Measurements from ENCODE around the gene EXOC3L4.
A peak's percentile ranks its signal among the peaks of the same experiment; 100 is the strongest.
"Not testable (repeated sequence)": the region's sequence is repeated elsewhere in the genome, so short reads cannot be mapped to it uniquely, and the experiment has no call there.

EXOC3L4 gene

DNA sequence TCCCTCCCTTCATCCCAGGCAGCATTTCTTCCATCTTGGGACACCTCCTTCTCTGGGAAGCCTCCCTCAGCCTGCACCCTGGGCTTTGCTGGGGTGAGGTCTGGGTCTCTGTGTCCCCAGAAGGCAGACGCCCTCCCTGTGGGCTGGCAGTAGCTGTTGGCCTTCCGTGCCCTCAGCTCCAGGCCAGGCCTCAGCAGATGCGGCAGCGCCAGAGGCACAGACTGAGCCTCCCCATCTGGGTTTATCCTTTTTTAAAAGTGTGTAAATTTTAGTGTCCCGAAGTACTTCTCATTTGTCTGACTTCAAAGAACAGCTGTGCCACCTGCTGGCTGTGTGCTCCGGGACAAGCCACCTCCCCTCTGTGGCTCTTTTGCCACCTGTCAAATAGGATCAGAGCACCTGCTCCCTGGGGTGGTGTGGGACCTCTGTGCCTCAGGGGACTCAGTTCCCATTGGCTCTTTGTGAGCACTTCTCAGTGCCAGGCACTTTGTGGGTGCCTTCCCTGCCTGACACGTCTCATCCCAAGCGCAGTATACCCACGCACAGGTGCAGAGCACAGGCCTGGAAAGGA is 11.1 kb downstream of the EXOC3L4 start:
- no peak for DNase-seq (ENCODE audit: low spot score)

DNA sequence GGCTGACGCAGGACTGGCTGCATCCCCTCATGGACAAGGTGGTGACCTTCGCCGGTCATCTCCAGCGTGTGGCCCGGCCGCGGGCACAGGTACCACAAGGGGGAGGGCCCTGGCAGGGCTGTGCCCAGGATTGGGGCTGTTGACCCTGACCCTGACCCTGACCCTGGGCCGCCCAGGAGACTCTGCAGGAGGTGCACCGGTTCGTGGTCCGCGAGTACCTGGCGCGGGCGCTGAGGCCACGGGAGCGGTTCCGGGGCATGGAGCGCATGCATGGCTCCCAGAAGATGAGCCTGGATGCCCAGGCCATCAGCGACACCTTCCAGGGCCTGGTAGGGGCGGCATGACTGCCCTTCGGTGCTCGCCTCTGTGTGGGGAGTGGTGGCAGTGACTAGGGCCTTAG is 12.9 kb downstream of the EXOC3L4 start:
- no peak for DNase-seq (ENCODE audit: low spot score)

DNA sequence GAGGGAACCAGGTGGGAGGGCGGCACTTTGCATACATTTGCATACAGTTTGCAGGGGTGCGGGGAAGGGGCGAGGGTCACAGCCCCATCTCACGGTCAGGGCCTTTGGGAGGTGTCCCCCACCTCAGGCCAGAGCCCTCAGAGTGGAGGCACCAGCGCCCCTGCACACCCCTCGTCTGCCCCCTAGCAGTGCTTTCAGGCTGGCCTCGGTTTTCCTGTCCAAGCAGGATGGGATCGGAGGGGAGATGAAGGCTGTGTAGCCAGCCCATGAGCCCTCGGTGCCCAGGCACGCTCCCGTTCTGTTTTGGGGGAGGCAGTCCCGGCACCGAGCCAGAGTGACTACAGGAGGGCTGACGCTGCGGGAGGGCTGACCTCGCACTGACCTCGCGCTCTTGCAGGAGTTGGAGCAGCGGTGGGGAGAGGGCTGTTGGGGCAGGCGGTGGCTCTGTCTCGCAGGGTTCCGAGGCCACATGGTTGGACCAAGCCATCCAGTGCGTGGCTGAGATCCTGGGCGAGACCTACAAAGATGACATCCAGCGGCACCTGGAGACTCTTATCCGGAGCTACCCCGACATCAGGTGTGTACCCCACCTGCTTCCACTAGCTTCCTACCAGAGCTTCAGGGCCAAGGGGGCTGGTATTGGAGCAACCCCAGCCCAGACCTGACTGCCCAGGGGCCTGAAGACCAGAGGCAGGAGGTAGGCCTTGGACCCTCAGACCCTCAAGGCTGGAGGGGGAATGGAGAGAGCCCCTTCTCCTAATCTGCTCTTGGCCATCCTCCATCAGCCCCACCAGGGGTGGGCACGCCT is 13.6 kb downstream of the EXOC3L4 start:
- DNase-seq (ENCODE audit: low spot score): no peak

DNA sequence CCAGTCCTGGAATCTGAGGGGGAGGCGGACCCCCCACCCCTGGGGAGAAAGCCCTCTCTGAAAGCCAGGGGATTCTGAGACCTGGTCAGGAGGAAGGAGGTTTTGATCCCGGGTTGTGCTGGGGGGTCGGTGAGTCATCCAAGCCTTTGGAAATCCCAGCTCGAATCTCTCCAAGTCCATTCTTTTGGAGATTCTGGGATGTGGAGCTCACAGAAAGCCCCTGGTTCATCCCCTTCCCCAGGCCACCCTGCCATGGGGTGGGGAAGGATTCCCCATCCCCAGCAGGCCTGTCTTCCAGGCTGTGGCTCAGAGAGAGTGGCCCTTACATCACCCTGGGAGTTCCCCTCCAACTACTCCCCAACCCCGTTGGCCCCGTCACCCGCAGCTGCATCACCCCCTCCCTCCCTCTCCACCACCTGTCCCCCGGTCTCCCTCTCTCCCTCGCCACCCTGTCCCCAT is 14.3 kb downstream of the EXOC3L4 start:
- DNase-seq (ENCODE audit: low spot score): no peak

DNA sequence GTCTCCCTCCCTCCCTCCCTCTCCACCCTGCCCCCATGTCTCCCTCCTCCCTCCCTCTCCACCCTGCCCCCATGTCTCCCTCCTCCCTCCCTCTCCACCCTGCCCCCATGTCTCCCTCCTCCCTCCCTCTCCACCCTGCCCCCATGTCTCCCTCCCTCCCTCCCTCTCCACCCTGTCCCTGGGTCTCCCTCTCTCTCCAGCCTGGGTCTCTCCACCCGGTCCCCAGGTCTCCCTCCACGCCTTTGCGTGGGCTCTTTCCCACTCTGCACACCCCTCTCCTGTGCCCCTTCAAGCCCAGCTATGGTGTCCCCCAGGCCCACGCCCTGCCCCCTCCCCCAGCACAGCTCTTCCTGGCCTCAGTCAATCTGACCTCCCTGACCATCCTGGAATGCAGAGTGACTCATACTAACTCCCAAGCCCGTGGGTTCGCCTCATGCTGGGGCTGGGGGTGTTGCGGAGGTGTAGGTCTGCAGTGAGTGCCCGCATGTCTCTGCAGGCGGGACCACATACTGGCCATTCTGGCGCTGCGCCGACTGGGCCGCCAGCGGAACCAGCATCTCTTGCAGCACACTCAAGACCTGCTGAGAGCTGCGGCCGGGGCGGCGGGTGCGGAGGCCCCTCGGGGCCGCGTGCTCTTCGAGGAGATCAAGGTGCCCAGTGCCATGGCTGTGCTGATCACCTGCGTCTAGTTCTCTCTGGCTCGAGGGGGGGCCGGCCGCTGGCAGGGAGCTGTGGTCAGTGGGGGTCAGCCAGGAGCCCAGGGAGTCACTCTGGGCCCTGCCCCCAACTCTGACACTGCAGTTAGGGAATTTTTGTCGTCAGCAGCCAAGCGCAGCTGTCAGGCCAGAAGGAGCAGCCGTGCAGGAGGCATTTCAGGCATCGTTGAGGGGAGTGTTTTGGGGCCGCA is 15.3 kb downstream of the EXOC3L4 start:
- DNase-seq (ENCODE audit: low spot score): no peak

DNA sequence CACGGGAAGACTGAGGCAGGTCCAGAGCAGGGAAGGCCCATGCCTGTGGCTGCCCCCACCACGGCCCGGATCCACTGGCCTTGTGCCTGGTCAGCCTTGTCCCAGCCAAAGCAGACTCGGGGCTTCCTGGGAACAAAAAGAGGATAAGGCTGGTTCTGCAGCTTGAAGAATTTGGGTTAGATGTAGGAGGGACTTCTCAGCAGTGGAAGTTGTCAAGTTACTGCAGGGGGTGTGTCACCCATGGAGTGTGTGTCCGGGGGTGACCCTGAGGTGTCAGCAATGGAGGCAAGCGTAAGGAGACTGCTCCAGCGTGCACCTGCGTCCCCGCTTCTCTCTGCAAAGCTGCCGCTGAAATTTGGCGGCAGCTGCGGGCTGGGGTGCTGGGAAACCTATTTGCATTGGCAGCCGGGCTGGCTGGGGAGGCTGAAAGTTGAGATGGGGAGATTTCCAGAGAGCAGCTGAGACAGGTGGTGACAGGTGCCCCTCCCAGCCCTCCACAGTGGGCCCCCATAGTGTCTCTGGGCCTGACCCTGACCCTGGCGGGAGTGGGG is 16.2 kb downstream of the EXOC3L4 start:
- no peak for DNase-seq (ENCODE audit: low spot score)

DNA sequence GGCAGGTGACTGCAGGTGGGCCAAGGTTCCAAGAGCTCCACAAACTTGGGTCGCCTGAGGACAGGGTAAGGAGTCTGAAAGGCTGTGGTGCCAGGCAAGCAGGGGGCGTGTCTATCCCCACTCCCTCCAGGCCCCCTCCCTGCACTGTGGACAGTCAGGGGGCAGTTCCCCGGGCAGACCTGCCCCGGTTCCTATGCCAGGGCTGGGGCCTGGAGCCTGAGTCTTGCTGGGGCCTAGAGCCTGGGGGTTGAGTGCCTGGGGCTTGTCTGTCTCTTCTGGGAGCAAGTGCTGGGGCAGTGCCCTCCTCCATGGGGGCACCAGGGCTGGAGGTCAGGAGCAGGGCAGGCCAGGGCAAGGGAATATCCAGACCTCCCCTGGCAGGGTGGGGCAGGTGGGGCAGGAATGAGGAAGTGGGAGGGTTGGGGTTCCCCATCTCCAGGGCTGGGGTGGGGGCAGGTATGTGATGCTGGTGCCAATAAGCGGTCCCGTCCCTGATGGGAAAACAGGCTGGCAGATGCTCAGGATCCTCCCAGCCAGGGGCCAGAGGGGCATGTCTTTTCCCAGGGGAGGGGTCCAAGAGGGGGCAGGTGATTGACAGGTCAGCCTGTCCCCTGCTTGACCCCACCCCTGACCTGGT is 16.8 kb downstream of the EXOC3L4 start:
- DNase-seq (ENCODE audit: low spot score): no peak

DNA sequence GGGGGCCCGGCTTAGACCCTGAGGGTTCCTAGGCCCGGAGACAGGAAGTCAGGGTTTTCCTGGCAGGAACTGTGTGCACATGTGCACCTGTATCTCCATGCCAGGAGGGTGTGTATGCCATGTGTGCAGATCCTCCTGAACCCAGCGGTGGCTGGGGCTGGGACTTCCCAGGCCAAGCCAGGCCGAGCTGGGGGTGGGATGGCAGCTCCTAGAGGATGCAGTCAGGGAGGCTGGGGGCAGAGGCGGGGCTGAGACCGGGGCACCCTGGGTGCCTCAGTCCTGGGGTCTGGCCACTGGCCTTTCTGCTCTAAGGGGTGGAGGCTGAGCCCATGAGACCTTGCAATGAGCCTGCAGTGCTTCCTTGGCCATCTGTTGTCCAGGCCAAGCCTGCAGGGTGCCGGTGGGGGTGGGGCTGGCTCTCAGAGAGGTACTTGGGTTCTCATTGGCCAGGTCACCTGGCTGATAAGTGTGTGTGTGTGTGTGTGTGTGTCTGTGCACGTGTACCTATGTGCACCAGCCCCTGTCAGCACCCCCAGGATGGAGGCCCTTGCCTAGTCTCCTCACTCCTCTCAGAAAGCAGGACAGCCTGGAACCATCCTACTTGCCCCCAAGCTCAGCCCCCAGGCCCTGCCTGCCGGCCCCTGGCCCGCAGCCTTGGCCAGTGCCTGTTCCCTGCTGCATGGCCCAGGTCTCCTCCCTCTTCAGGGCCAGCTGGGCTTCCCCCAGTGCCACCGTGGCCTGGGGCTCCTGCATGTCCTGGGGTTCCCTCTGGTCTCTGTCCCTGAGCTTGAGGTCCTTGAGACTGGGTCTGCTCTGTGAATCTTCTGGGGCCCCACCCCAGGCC is 18.1 kb downstream of the EXOC3L4 start:
- DNase-seq (ENCODE audit: low spot score): no peak

DNA sequence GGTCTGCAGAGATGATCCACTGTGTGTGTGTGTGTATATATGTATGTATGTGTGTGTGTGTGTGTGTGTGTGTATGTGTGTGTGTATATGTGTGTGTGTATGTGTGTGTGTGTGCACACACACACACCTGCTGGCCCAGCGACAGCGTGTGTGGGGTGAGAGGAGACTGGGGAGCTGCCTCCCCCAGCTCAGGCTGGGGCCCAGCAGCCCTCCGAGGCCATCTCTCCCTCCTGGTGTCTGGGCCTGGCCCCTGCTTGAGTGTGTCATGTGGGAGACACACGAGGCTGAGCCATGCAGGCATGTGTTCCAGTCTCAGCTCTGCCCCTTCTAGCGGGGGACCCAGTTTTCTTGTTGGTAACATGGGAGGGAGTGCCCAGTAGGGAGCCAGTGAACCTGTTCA is 18.8 kb downstream of the EXOC3L4 start:
- DNase-seq (ENCODE audit: low spot score): no peak

DNA sequence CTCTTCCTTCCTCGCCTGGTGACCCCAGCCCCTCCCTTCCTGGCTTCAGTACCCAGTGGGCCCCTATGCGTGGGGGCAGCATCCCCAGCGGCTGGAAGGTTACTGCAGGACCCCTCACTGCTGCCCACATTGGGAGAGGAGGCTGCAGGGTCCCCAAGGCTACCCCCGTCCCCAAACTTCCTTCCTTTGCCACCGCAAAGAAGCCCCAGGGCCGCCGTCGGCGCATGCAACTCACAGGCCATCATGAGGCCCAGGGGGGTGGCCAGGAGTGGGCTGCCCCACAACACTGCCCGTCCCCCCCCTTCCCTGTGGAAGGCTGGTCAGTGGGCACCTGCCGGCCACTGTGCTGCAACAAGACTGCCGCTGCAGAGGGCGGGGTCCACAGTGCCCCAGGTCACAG is 19.2 kb downstream of the EXOC3L4 start:
- no peak for DNase-seq (ENCODE audit: low spot score)

DNA sequence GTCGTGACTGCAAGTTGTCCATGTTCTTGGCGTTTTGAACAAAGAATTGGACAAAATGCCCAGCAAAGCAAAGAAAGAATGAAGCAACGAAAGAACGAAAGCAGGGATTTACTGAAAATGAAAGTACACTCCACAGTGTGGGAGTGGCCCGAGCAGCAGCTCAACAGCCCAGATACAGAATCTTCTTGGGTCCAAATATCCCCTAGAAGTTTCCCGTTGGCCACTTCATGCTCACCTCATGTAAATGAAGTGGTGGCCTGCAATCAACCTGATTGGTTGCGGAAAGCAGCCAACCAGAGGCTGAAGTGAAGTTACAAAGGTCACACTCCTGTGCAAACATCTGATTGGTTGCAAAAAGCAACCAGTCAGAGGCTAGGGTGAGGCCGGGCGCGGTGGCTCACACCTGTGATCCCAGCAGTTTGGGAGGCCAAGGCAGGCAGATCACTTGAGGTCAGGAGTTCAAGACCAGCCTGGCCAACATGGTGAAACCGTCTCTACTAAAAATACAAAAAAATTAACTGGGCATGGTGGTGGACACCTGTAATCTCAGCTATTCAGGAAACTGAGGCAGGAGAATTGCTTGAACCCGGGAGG is 20.7 kb downstream of the EXOC3L4 start:
- not testable (repeated sequence) for DNase-seq (ENCODE audit: low spot score)

DNA sequence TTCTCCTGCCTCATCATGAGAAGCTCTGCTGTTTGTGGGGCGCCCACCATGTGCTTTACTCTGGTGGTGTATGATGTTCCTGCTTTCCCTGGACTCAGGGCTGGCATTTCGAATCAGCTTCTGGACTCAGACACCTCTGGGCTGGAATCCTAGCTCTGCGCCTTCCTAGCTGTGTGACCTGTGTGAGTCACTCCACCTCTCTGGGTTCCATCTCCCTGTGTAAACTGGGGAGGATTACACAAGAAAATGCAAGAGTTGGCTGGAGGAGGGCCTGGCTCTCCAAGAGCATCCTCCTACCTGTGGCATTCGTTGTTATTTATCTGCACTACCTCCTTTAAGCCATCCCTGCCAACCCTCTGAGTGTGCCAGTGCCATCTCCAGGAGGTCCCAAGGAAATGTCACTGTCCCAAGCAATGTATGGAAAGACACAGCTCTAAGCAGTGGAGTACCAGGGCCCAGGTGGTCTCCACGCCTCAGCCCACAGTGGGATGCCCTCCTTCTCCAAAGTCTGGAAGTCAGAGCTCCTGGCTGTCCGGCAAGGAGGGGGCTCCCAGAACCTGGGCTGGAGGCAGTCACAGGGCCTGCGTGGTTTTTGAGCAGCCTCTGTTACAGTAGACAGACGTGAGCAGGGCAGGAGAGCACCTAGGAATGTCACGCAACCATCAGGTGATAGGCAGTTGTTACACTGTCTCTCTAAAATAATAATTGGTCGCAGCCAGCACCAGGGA is 21.5 kb downstream of the EXOC3L4 start:
- no peak for DNase-seq (ENCODE audit: low spot score)

DNA sequence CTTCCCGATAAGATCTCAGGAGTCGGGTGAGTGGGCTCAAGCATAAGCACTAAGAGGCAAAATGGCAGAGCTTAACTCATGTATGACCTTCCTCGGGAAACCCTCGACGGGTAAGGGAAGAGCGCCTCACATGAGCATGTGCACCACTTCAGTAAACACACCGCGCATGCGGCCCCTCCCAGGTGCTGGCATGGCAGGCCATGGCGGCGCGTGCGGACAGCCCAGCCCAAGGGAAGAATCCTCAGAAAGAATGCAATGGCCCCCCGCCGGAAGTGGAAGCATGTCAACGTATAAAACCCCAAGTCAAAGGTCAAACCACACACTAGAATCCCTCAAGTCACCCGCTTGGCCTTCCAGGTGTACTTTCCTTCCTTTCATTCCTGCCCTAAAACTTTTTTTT is 22.1 kb downstream of the EXOC3L4 start:
- DNase-seq (ENCODE audit: low spot score): no peak

DNA sequence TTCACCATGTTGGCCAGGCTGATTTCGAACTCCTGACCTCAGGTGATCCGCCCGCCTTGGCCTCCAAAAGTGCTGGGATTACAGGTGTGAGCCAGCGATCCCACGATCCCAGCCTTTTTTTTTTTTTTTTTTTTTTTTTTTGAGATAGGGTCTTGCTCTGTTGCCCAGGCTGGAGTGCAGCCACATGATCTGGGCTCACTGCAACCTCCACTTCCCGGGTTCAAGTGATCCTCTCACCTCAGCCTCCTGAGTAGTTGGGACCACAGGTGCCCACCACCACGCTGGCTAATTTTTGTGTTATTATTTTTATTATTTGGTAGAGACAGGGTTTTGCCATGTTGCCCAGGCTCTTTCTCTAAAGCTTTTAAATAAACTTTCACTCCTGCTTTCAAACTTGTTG is 23.0 kb downstream of the EXOC3L4 start:
- not testable (repeated sequence) for DNase-seq (ENCODE audit: low spot score)

DNA sequence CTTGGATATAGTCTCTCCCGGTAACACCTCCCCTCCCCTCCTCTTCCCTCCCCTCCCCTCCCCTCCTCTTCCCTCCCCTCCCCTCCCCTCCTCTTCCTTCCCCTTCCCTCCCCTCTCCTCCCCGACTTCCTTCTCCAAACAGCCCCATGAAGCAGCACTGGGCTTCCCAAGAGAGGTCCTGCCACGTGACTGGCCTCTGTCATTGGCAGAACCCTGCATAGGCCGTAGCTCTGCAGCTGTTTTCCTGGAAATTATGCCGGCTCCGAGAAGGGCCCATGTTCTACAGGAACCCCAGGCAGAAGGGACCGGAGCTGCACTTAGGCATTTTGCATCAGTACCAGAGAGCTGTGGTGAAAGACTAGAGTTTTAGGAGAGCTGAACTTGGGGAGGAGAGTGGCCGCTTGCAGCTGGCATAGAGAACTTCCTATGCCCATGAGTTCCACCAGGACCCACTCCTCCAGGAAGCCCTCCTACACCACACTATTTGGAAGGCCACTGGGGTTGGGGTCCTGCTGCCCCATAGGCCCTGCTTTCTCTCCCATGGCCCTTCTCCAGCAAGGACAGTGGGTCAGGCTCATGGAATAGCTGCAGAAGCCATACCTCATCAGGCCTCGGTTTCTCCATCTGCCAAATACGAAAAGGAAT is 23.6 kb downstream of the EXOC3L4 start:
- peak; percentile 83 for DNase-seq (ENCODE audit: low spot score)

DNA sequence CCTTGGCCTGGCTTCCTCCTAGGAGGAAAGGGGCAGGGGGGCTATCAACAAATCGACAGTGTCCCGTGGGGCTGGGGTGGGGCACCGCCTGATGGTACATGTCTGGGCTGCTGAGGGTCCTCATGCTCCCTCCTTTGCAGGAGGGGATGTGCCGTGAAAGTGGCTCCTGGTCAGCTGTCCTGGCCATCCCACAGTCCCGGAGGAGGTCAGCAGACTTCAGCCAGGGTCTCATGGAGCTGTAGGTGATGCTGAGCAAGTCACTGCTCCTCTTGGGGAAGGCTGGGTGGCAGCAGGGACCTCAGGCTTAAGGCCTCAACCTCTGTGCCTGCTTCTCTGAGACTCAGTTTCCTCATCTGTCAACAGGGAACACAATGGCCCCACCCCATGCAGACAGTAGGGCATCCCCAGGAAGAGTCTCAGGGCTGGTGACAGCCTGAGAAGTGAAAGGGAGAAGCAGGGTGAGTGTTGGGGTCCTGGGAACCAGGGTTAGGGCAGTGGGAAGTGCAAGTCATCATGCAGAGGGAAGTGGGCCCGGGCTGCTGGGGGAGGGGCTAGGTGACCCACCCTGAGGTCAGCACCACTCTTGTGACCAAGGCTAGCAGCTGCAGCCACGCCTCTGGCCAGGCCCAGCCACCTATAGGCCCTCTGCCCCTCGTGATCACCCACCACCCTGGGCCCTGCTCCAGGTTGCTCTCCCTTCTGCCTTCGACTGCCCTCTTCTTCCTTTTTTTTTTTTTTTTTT is 24.3 kb downstream of the EXOC3L4 start:
- DNase-seq (ENCODE audit: low spot score): no peak

DNA sequence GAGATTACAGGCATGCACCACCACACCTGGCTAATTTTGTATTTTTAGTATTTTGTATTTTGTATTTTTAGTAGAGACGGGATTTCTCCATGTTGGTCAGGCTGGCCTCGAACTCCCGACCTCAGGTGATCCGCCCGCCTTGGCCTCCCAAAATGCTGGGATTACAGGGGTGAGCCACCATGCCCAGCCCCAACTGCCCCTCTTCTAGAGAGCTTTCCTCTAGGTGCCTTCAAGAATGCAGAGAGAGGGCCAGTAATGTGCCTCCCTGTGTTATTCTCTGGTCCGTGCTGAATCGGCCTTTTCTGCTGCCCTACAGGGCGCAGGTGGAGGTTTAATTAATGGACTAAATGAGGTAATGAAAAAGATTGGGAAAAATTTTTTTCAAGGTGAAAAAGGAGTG is 25.0 kb downstream of the EXOC3L4 start:
- not testable (repeated sequence) for DNase-seq (ENCODE audit: low spot score)

DNA sequence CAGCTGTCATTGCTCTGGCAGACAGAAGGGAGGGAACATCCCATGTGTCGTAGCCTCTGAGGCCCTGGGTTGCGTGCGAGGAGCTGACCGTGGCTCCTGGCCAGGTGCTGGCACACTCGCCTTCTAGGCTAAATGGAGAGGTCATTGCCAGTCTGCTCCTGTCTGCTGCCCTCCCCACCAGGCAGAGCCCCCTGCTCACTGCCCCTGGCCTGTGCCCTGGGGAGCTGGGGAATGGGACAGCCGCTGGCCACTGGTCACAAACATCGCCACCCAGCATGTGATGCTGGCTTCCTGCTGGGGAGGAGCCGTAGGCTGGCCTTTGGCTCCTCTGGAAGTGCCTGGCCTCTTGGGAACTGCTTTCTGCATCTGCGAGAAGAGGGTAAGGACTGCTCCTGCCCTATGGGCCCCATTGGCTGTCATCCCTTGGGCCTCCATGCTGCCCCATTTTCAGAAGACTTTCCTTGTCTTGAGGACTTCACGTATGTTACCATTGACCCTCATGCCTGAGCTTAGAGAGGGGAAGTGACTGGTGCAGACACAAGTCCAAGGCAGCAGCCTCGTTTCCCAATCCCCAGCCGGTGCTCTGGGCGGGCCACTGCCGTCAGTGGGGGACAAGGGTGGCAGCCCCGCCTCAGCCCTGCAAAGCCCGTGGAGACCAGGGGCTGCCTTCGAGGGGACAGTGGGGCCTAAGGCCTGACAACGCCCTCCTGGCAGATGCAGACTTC is 26.8 kb downstream of the EXOC3L4 start:
- DNase-seq (ENCODE audit: low spot score): no peak
